ENCODE results near the gene TMEM256.
A peak's percentile ranks its signal among the peaks of the same experiment; 100 is the strongest.
"Not testable (repeated sequence)": the region's sequence is repeated elsewhere in the genome, so short reads cannot be mapped to it uniquely, and the experiment has no call there.

TMEM256 gene

DNA sequence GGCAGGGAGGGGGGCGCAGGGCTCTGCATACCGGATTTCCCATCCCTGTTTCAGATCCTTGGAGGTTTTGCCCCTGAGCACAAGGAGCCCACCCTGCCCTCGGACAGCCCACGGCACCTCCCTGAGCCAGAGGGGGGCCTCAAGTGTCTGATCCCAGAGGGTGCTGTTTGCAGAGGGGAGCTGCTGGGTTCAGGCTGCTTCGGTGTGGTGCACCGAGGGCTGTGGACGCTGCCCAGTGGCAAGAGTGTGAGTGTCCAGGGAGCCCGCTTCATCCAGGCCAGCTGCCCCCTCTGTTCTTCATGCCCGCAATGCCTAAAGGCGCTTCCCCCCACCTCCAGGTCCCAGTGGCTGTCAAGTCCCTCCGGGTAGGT, 20.5 kb downstream of the TMEM256 start:
- DNase-seq (ENCODE audit: low read depth), result no peak

DNA sequence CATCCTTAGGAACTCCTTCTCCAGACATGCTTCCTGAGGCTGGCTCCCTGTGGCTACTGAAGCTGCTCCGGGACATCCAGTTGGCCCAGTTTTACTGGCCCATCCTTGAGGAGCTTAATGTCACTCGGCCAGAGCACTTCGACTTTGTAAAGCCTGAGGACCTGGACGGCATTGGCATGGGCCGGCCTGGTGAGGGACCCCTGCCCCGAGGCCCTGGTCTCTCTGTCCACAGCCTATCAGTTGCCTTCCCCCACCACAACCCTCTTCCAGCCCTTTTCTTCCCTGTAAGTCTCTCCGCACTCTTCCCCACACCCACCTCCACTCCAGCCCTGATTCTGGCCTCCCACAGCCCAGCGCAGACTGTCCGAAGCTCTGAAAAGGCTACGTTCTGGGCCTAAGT, 21.0 kb downstream of the TMEM256 start:
- DNase-seq (ENCODE audit: low read depth), result no peak

DNA sequence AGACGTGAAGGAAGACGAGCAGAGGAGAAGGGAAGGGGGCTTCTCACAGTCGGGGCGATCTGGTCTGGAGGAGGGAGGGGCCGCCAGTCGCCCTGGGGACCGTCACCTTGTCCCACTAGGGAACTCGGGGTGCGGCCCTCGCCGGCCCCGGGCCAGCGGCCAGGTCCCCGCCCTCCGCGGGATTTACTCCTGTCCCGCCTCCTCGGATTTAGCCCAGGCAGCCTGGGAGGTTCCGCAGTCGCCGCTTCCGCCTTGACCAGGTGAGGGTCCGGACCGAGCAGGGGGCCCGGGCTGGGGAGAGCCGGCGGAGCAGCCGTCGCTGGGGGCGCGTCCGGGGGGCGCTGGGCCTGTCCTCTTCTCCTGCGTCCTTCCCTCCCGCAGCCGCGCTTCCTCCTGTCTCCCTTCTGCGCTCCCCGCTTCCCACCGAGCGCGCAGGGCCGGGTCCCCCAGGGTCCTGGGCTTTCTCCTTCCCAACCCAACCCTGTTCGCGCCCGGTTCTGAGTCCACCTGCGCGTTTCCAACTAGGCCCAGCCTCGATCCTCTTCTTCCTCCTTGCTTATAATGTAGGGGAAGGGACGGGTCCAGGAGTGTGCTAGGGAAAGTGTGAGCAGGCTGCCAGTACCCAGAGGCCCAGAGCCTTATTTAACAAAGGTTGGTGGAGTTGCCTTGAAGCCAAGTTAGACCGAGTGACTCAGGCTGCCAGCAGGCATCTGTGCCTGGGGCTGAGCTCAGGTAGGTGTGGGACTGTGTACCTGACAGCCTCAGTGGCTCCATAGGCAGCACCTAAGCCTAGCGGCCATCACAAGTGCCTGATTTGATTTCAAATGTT, 22.8 kb downstream of the TMEM256 start, which contains the start of gene TNK1:
Gene TNK1 (plus strand): TSS at position 235 of the 829 bp plus-strand sequence. CDS start 1,838 bp downstream, outside the sequence.
- DNase-seq (ENCODE audit: low read depth), result no peak

DNA sequence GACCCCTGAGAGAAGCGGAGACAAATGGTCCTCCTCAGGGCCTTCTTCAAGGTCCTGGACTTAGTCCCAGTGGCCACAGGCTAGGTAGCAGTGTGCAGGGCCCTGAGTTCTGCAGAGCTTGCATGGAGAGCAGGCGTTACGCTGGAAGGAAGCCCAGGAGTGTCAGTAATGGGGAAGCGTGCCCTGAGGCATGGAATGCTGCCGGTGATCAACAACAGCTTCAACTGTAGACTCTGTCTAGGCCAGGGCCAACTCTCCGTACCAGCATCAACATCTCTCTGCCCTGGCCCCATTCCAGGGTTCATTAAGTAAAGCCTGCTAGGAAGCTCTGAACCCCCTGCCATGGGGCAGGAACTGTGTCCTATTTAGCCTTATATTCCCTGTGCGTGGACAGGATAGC, 23.6 kb downstream of the TMEM256 start:
- DNase-seq (ENCODE audit: low read depth), result peak; percentile 35

DNA sequence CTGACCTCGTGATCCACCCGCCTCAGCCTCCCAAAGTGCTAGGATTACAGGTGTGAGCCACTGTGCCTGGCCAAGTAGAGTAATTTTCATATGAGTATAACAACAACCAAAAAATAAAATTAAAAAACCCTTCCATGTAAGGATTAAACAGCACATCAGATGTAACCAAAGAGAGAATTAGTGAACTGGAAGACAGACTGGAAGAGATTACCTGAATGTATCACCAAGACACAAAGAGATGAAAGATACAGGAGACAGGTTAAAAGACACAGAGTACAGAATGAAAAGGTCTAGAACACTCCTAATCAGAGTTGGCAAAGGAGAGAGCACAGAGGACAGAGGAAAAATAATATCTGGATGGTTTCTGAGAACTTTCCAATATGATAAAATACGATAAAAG, 24.8 kb downstream of the TMEM256 start:
- no peak for DNase-seq (ENCODE audit: low read depth)

DNA sequence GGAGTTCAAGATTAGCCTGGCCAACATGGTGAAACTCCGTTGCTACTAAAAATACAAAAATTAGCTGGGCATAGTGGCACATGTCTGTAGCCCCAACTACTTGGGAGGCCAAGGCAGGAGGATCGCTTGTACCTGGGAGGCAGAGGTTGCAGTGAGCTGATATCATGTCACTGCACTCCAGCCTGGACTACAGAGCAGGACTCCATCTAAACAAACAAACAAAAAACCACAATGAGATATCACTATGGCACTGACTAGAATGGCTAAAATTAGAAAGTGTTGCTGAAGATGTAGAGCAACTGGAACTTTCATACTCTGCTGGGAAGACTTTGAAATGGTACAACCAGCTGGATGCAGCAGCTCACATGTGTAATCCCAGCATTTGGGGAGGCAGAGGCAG, 29.5 kb downstream of the TMEM256 start:
- DNase-seq (ENCODE audit: low read depth), result no peak

DNA sequence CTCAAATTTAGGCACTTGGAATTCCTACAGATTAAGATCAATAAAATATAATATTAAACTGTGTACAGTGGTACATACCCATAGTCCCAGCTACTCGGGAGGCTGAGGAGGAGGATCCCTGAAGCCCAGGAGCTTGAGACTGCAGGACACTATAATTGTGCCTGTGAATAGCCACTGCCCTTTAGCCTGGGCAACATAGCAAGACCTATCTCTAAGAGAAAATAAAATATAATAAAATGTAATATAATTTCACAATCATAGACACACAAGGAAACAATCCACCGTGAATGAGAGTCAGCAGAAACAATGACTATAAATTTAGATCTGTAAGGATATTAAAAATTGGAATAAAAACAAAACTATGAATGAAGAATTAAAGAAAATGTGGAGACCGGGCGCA, 33.0 kb downstream of the TMEM256 start:
- no peak for DNase-seq (ENCODE audit: low read depth)

DNA sequence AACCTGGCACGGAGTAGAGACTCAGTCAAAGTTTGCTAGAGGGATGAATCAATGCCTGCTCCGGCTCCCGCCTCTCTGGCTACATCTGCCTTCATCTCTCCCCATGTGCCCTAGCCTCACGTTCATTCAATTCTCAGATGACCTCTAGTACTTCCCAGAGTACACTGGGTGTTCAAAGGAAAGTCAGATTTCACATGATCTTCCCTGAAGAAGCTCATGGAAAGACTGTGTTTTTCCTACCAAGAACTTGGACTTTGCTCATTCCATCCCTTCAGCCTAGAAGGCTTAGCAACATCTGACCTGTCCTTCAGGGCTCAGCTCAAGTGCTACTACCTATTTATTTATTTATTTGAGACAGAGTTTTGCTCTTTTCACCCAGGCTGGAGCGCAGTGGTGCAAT, 34.1 kb downstream of the TMEM256 start:
- no peak for DNase-seq (ENCODE audit: low read depth)

DNA sequence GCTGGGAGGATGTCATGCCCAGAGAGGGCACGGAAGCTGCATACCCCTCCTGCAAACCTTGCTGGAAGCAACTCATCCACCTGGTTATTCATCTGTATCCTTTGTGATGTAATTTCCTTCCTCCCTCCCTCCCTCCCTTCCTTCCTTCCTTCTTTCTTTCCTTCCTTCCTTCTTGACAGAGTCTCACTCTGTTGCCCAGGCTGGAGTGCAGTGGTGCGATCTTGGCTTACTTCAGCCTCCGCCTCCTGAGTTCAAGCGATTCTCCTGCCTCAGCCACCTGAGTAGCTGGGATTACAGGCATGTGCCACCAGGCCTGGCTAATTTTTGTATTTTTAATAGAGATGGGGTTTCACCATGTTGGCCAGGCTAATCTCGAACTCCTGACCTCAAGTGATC, 35.3 kb downstream of the TMEM256 start:
- DNase-seq (ENCODE audit: low read depth), result not testable (repeated sequence)

DNA sequence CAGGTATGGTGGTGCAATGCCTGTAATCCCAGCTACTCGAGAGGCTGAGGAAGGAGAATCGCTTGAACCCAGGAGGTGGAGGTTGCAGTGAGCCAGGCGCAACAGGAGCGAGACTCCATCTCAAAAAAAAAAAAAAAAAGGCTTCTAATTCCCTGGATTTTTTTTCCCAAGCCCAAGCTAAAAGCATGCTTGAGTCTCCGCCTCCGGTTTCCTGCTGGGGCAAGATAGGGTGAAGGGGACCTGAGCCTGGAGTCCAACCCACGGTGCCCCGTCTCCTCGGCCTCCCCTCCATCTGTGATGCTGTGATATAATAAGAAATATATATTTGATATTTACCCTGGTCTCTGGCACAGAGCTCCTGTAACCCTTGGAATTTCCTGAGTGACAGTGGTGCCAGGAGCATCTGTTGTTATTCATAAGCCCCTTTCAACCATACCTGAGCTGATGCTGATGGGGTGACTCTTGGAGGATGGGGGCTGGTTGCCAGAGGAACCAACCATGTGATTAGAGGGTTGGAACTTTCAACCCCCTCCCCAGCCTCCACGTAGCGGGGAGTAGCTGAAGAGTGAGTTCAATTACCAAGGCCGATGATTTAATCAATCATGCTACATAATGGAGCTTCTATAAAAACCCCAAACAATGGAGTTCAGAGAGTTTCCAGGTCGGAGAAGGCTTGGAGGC, 35.8 kb downstream of the TMEM256 start:
- no peak for DNase-seq (ENCODE audit: low read depth)

DNA sequence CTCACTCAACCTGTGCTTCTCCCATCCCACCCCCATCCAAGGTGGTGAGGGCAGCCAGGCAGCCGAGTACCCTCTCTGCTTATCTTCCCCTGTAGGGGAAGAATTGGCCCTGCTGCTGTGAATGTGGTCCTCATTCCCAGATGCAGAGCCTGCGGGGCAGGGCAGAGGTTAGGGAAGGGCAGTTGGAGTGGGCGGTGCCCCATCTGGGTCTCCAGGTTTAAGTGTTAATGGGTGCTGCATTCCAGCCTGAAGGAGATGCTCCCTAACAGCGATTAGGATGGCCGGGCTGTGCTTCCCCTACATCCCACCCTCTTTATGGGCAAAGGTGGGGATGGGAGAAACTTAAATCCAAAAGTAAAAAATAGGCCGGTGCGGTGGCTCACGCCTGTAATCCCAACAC, 36.8 kb downstream of the TMEM256 start:
- DNase-seq (ENCODE audit: low read depth), result no peak

DNA sequence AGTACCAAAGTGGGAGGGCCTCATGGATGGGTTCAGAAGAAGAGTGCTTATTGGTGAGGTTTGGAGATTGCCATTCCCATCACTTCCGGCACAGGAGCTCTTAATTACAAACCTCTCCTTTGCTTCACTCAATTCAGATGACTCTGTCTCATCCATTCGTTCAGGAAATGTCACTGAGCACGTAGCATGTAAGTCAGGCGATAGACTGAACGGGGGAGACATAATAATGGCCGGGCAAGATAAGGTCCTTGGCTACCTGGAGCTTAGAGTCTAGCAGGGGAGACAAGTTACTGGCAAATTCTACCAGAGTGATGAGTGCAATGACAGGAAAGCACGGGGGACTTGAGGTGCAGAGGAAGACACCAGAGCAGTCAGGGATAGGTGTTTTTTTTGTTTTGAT, 37.9 kb downstream of the TMEM256 start:
- DNase-seq (ENCODE audit: low read depth), result not testable (repeated sequence)

DNA sequence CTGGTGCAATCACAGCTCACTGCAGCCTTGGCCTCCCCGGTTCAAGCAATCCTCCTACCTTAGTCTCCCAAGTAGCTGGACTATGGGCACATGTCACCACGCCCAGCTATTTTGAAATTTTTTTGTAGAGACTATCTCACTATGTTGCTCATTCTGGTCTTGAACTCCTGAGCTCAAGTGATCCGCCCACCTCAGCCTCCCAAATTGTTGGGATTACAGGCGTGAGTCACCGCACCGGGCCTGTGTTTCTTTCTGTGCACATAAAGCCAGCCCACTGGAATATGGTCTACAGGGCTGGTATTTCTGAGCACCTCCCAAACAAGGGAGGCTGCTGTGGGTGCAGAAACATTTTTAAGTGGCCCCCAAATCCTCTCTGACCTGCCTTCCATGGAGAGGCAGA, 40.6 kb downstream of the TMEM256 start:
- DNase-seq (ENCODE audit: low read depth), result no peak

DNA sequence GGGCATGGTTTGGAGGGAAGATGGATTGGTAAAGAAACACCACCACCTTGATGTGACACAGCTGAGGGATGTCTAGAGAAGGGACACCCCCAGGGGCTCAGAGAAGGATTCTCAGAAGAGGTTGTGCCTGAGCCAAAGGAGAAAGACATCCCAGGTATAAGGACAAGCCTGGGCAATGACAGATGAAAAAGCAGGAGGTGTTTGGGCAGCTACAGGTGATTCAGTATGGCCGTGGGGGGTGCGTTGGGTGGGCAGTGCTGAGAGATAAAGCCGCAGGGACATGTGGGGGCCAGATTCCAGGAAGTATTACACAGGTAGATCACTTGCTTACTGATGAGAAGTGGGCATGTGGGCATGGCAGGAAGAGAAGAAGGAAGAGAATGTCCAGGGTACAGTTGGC, 42.0 kb downstream of the TMEM256 start:
- DNase-seq (ENCODE audit: low read depth), result no peak

DNA sequence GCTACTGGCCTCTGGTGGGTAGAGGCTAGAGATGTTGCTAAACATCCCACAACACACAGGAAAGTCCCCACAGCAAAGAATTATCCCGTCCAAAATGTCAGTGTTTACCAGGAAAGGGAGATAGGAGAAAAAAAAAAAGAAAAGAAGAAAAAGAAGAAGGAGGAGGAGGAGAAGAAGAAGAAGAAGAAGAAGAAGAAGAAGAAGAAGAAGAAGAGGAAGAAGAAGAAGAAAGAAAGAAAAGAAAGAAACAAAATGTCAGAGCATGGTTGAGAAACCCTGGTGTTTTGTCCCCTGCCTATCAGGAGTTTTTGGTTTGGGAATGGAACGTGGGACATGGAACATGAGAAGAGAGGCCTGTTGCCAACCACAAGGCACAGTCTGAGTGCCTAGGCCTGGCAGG, 46.5 kb downstream of the TMEM256 start:
- no peak for DNase-seq (ENCODE audit: low read depth)

DNA sequence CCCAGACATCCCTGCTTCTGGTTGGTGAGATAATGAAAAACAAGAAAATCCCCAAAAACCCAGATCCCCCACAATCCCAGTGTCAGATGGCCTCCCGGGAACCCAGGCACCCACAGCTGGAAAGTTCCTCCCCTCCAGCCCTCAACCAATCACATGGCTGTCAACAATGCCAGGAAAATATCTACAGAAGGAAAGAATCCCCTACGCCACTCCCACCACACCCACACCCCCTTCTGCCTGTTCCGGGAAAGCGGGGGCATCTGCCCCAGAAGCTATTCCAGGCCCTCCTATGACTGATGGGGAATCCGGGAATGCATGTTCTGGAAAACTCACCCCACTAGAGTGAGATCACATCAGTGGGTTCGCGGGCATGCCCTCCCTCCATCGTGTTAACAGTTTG, 47.1 kb downstream of the TMEM256 start:
- no peak for DNase-seq (ENCODE audit: low read depth)

DNA sequence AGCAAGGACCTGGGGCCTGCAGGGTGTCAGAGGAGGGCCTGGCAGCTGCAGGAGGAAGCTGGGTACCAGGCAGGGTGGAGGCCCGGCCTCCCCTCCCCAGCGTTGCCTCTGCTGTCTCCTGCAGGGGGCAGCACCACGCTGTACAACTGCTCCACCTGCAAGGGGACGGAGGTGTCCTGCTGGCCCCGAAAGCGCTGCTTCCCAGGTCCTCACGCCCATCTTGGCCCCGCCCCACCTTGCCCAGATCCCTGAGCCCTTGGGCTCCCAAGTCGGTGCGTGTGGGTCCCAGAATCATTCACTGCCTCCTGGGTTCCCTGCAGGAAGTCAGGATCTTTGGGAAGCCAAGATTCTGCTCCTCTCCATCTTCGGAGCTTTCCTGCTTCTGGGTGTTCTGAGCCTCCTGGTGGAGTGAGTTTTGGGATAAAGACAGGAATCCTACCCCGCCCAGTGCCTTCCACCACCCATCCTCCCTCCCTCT, 47.8 kb downstream of the TMEM256 start:
- peak; percentile 56 for DNase-seq (ENCODE audit: low read depth)

DNA sequence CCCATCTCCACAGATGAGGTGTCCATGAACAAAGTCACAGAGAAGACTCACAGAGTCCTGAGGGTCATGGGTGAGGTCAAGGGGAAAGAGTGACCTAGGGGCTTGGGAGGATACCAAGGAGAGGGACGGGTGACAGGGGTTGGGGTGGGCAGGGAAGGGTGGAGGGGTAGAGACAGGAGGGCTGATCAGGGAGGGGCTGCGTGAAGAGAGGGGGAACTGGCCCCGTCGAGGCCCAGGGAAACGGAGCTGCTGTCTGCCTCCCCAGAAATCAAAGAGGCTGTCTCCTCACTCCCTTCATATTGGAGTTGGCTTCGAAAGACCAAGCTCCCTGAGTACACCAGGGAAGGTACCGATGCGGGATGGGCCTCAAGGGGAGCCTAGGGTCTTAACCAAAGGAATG, 48.3 kb downstream of the TMEM256 start:
- DNase-seq (ENCODE audit: low read depth), result no peak

DNA sequence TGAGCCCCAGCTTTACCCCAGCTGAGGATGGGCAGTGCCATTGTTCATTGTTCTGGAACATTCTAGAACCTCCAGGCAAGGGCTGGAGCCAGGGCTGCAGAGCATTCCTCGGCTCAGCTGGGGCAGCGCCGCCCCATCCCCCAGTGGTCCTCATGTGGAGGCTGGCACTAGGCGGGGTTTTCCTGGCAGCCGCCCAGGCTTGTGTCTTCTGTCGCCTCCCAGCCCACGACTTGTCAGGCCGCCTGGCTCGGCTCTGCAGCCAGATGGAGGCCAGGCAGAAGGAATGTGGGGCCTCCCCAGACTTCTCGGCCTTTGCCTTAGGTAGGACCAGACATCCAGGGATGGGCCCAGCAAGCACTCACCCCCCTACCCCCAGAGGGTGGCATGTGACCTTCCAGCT, 48.8 kb downstream of the TMEM256 start, which contains the start of gene TMEM95:
Gene TMEM95 (plus strand): TSS at position 104 of the 400 bp plus-strand sequence. CDS start 49 bp downstream, at position 153.
- DNase-seq (ENCODE audit: low read depth), result no peak

DNA sequence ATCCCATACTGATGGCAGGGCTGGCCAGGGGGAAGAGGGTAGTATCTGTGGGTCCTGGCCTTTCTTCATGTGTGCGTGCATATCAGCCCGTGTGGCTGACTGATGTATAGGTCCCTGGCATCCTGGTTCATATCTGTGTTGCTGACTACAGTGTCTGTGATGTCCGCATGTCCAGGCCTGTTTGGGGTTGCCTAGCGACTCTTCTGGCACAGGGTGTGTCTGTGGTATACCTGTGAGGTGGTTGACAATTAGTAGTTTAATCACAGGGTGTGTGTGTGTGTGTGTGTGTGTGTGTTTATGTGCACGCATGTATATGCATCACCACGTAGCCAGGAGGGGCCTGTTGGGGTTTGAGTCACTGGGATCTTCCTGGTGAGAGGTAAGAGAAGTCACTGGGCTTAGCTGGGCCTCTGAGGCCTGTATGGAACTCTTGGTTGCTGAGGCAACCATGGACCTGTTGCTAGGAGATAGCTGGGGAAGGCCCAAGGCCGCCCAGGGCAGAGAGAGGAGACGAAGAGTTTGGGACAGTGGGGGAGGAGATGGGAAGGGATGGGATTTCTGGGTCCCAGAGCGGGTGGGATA, 49.5 kb downstream of the TMEM256 start:
- DNase-seq (ENCODE audit: low read depth), result peak; percentile 76
